ENCODE measurements around the gene TYR. TPM values are rescaled to one million over a fixed set of nuclear protein-coding genes. Genes with fewer than 3 reads are reported as not detected.

Gene TYR
- total and polyA plus RNA-seq, 9 donors: not detected

- Histone ChIP-seq H3K27me3 (no peaks in the 10 kb centered on the region), H3K4me3 (no peak overlapping the region), H3K4me1 (ENCODE audit: insufficient read depth) (peaks cover 1% of the 10 kb centered on the region), H3K27ac (no peak overlapping the region), H3K36me3 (no peaks in the 10 kb centered on the region), H3K9me3 (no peaks in the 10 kb centered on the region)
- no peak for TF ChIP-seq POLR2A (IDR thresholded peaks at IDR 0.05)
- no peak for TF ChIP-seq EP300 (IDR thresholded peaks at IDR 0.05)
- TF ChIP-seq CTCF (IDR thresholded peaks at IDR 0.05): no peak
- intact Hi-C loops (cut with DNase I): no loop called here
- whole genome bisulfite sequencing, 3 donors: 14 to 21% (median 18%) methylated on average over 2 of the region's 2 CpGs
- peak in 1 of 5 donors; percentile 7 for DNase-seq
Observed at GRCh38 chr11:89181111-89181510, 3.4 kb downstream of the TYR start.

GRCh38 chr11:89182773-89183518, 5.3 kb downstream of the TYR start:
- Histone ChIP-seq H3K27me3 (no peaks in the 10 kb centered on the region), H3K4me1 (ENCODE audit: insufficient read depth) (peaks cover 1% of the 10 kb centered on the region), H3K4me3 (no peak overlapping the region), H3K27ac (no peak overlapping the region), H3K9me3 (no peaks in the 10 kb centered on the region), H3K36me3 (no peaks in the 10 kb centered on the region)
- 20 to 38% (median 28%) methylated on average over 5 of the region's 5 CpGs for WGBS, 3 donors
- TF ChIP-seq CTCF (IDR thresholded peaks at IDR 0.05) (no peak), POLR2A (IDR thresholded peaks at IDR 0.05) (no peak), EP300 (IDR thresholded peaks at IDR 0.05) (no peak)
- intact Hi-C loops (cut with DNase I): no loop called here
- no peak for DNase-seq

- TF ChIP-seq POLR2A (IDR thresholded peaks at IDR 0.05) (no peak), EP300 (IDR thresholded peaks at IDR 0.05) (no peak), CTCF (IDR thresholded peaks at IDR 0.05) (no peak)
- Histone ChIP-seq H3K36me3 (no peaks in the 10 kb centered on the region), H3K4me1 (ENCODE audit: insufficient read depth) (peaks cover 1% of the 10 kb centered on the region), H3K27me3 (no peaks in the 10 kb centered on the region), H3K27ac (no peak overlapping the region), H3K4me3 (no peak overlapping the region), H3K9me3 (no peaks in the 10 kb centered on the region)
- 49 to 65% (median 51%) methylated on average over 3 of the region's 3 CpGs for WGBS, 3 donors
- no peak for DNase-seq
- intact Hi-C loops (cut with DNase I): no loop called here
Observed at GRCh38 chr11:89184021-89184420, 6.3 kb downstream of the TYR start.

GRCh38 chr11:89189776-89190175, 12.1 kb downstream of the TYR start:
- H3K27me3 ChIP-seq: no peaks in the 10 kb centered on the region
- intact Hi-C loops (cut with DNase I): no loop called here
- H3K36me3 ChIP-seq: no peaks in the 10 kb centered on the region
- no peak overlapping the region for H3K27ac ChIP-seq
- WGBS, 3 donors: 69 to 79% (median 77%) methylated on average over 2 of the region's 2 CpGs
- H3K4me1 ChIP-seq (ENCODE audit: insufficient read depth): no peaks in the 10 kb centered on the region
- no peak for DNase-seq
- no peak overlapping the region for H3K4me3 ChIP-seq
- TF ChIP-seq CTCF (IDR thresholded peaks at IDR 0.05) (no peak), EP300 (IDR thresholded peaks at IDR 0.05) (no peak), POLR2A (IDR thresholded peaks at IDR 0.05) (no peak)
- no peaks in the 10 kb centered on the region for H3K9me3 ChIP-seq

All from ovary (tissue), 9 donors.